GM21526 (cell line): ENCODE results near the gene PCTP.

Experiments
- ATAC-seq: cut with Tn5 transposase; IDR thresholded peaks from one replicate; pipeline ENCODE4 v1.9.1; 2021; ENCODE audit warnings: moderate library complexity; ENCODE audit not compliant: unreplicated experiment, low FRiP score

PCTP gene

GRCh38 chr17:55785181-55785580 is 34.3 kb downstream of the PCTP start:
- no peak for ATAC-seq

- ATAC-seq = no peak
These were observed 42.4 kb downstream of the PCTP start for GRCh38 chr17:55793272-55793671.

- no peak for ATAC-seq
These were observed 44.1 kb downstream of the PCTP start for GRCh38 chr17:55794725-55795482.

- ATAC-seq = no peak
These were observed 56.1 kb downstream of the PCTP start for GRCh38 chr17:55806745-55807495.

GRCh38 chr17:55811536-55811935 is 60.7 kb downstream of the PCTP start:
- no peak for ATAC-seq

- ATAC-seq = no peak
These were observed 61.5 kb downstream of the PCTP start for GRCh38 chr17:55812323-55812722.

GRCh38 chr17:55813944-55814343 is 63.1 kb downstream of the PCTP start:
- ATAC-seq = no peak

GRCh38 chr17:55814377-55814776 is 63.5 kb downstream of the PCTP start:
- no peak for ATAC-seq

- ATAC-seq = no peak
These were observed 65.9 kb downstream of the PCTP start for GRCh38 chr17:55816532-55817396.

- no peak for ATAC-seq
These were observed 66.5 kb downstream of the PCTP start for GRCh38 chr17:55817397-55817709.

- no peak for ATAC-seq
These were observed 67.2 kb downstream of the PCTP start for GRCh38 chr17:55818026-55818425.

GRCh38 chr17:55818451-55819375 is 67.9 kb downstream of the PCTP start:
- no peak for ATAC-seq

GRCh38 chr17:55820675-55821074 is 69.8 kb downstream of the PCTP start:
- ATAC-seq = no peak

GRCh38 chr17:55822028-55822427 is 71.2 kb downstream of the PCTP start:
- no peak for ATAC-seq

- ATAC-seq = no peak
These were observed 74.4 kb downstream of the PCTP start for GRCh38 chr17:55825213-55825612.
